CD1c-positive myeloid dendritic cell (primary cell): Measurements from ENCODE around the gene COL1A2.

Experiments
- DNase-seq: peaks from one replicate; pipeline ENCODE4 v3.0.0-alpha.2; 2016; ENCODE audit errors: extremely low spot score

The COL1A2 gene

GRCh38 chr7:94410413-94411187 lies 15.9 kb downstream of the COL1A2 start:
- DNase-seq: no peak

GRCh38 chr7:94411188-94411466 lies 16.4 kb downstream of the COL1A2 start:
- DNase-seq: no peak

GRCh38 chr7:94412762-94413322 lies 18.1 kb downstream of the COL1A2 start:
- no peak for DNase-seq

GRCh38 chr7:94414481-94414880 lies 19.8 kb downstream of the COL1A2 start:
- DNase-seq: no peak

- no peak for DNase-seq
Observed at GRCh38 chr7:94414980-94415379, 20.3 kb downstream of the COL1A2 start.

- DNase-seq: no peak
Observed at GRCh38 chr7:94417306-94417705, 22.6 kb downstream of the COL1A2 start.

- no peak for DNase-seq
Observed at GRCh38 chr7:94417901-94418300, 23.2 kb downstream of the COL1A2 start.

- no peak for DNase-seq
Observed at GRCh38 chr7:94418851-94419250, 24.2 kb downstream of the COL1A2 start.

- no peak for DNase-seq
Observed at GRCh38 chr7:94420328-94420727, 25.6 kb downstream of the COL1A2 start.

GRCh38 chr7:94421681-94422080 lies 27.0 kb downstream of the COL1A2 start:
- DNase-seq: no peak

- DNase-seq: no peak
Observed at GRCh38 chr7:94422136-94422535, 27.4 kb downstream of the COL1A2 start.

GRCh38 chr7:94422827-94423460 lies 28.2 kb downstream of the COL1A2 start:
- DNase-seq: no peak

- no peak for DNase-seq
Observed at GRCh38 chr7:94423863-94424735, 29.4 kb downstream of the COL1A2 start.

- DNase-seq: no peak
Observed at GRCh38 chr7:94425546-94425945, 30.9 kb downstream of the COL1A2 start.

GRCh38 chr7:94426980-94427875 lies 32.5 kb downstream of the COL1A2 start:
- DNase-seq: no peak

GRCh38 chr7:94429153-94429552 lies 34.5 kb downstream of the COL1A2 start:
- DNase-seq: no peak

GRCh38 chr7:94431176-94431575 lies 36.5 kb downstream of the COL1A2 start:
- DNase-seq: no peak

GRCh38 chr7:94431619-94432280 lies 37.1 kb downstream of the COL1A2 start:
- DNase-seq: no peak

- no peak for DNase-seq
Observed at GRCh38 chr7:94432281-94432670, 37.6 kb downstream of the COL1A2 start.

GRCh38 chr7:94432817-94433216 lies 38.1 kb downstream of the COL1A2 start:
- no peak for DNase-seq

GRCh38 chr7:94433224-94433623 lies 38.5 kb downstream of the COL1A2 start:
- DNase-seq: no peak
